NCI-H774 (cell line): ENCODE results near the gene TCAP.
"Not testable (repeated sequence)": the region's sequence is repeated elsewhere in the genome, so short reads cannot be mapped to it uniquely, and the experiment has no call there.

Experiments used
- DNase-seq: peaks from one replicate; lab custom pipeline; 2025; lab: John Stamatoyannopoulos, UW

The TCAP gene

GRCh38 chr17:39706383-39706782 is 41.2 kb downstream of the TCAP start:
- no peak for DNase-seq

GRCh38 chr17:39706921-39707337 is 41.8 kb downstream of the TCAP start:
- no peak for DNase-seq

- no peak for DNase-seq
Measured at GRCh38 chr17:39709319-39709997, 44.3 kb downstream of the TCAP start.

- no peak for DNase-seq
Measured at GRCh38 chr17:39709998-39710964, 45.1 kb downstream of the TCAP start.

- DNase-seq: not testable (repeated sequence)
Measured at GRCh38 chr17:39711071-39711470, 45.9 kb downstream of the TCAP start.

- no peak for DNase-seq
Measured at GRCh38 chr17:39711851-39712250, 46.7 kb downstream of the TCAP start.

- no peak for DNase-seq
Measured at GRCh38 chr17:39714234-39714633, 49.1 kb downstream of the TCAP start.

GRCh38 chr17:39715375-39716072 is 50.4 kb downstream of the TCAP start:
- no peak for DNase-seq
